ENCODE measurements around the gene PPP2R3A.

The PPP2R3A gene

GRCh38 chr3:136194409-136195257 lies 229.1 kb downstream of the PPP2R3A start:
- DNase-seq (ENCODE audit: low spot score), result peak; percentile 83

- peak; percentile 84 for DNase-seq (ENCODE audit: low spot score)
These were observed 229.9 kb downstream of the PPP2R3A start for GRCh38 chr3:136195258-136196063.

- DNase-seq (ENCODE audit: low spot score), result no peak
These were observed 230.5 kb downstream of the PPP2R3A start, which contains the start of gene MSL2 for GRCh38 chr3:136196064-136196400. MSL2 (minus strand) TSS chr3:136196335; CDS start chr3:136195113, 1,222 bp downstream.

DNA sequence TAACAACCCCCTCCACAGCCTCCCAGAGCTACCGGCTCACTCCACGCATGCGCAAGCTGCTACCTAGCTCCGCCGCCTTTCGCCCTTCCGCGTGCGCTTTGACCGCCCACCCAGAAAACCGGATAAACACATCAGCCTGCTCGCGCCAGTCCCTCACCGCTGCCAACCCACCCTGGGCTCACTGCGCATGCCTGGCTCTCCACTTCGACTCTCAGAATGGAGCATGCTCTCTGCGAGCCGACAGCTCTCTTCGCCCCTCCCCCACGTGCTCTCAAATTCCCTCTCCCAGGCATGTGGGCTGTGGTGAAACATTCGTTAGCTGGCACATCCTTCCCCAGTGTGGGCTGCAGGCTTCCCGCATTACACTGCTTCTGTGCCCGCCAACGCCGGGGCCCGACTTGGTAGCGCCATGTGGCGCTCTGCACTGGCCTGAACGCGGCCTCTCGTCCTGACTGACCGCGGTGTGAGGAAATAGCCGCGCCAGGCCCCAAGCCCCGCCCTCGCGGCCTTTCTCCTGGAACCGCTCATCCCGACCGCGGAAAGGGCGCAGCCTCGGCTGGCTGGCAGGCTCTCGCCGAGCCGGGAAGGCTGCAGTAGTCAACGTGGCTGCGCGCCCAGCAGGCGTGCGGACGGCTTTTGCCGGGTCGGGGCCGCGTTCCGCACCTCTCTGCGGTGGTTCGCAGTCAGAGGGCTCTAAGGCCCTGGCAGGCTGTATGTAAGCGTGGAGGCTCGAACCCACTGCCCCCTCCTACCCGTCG lies 231.1 kb downstream of the PPP2R3A start:
- peak; percentile 100 for DNase-seq (ENCODE audit: low spot score)

- DNase-seq (ENCODE audit: low spot score), result peak; percentile 73
These were observed 231.7 kb downstream of the PPP2R3A start for GRCh38 chr3:136197159-136197793.
